K562 (cell line): ENCODE results near the gene MCC. TPM values are rescaled to one million over a fixed set of nuclear protein-coding genes. Genes with fewer than 3 reads are reported as not detected.

ENCODE experiments used
- ARID4B ChIP-seq: sonication (generic); formaldehyde crosslinking; IDR thresholded peaks from 2 replicates; pipeline ENCODE4 v1.8.0; 2022; ENCODE audit warnings: mild to moderate bottlenecking, missing genetic modification reagents
- BMI1 ChIP-seq: fragments of 150-350 bp; IDR thresholded peaks from 2 replicates; pipeline ENCODE4 v1.6.1; 2014; ENCODE audit warnings: low read length
- HCFC1 ChIP-seq: IDR thresholded peaks from 2 replicates; pipeline ENCODE4 v1.6.1; 2012; ENCODE audit warnings: low read depth, low read length, improper control_type of control experiment
- NCOA1 ChIP-seq: fragments of 450-650 bp; IDR thresholded peaks from 2 replicates; pipeline ENCODE4 v1.6.1; 2016; ENCODE audit warnings: low read depth
- PHF20 ChIP-seq: fragments of 450-650 bp; IDR thresholded peaks from 2 replicates; pipeline ENCODE4 v1.6.1; 2018; ENCODE audit not compliant: partially characterized antibody
- REST ChIP-seq, 2 experiments: fragments of 450-650 bp; formaldehyde crosslinking in 1 of 2; IDR thresholded peaks; 2 replicates each; pipeline versions ENCODE4 v1.4.0 to v1.6.1; 2014 to 2020; ENCODE audit warnings: mild to moderate bottlenecking in 2 of 2, borderline replicate concordance in 1 of 2, low read depth in 1 of 2
- SIN3A ChIP-seq, 2 experiments: fragments of 150-350 bp in 1 of 2; IDR thresholded peaks; 2 replicates each; pipeline ENCODE4 v1.6.1; 2011 to 2016; ENCODE audit warnings: borderline replicate concordance in 2 of 2, low read depth in 2 of 2, low read length in 2 of 2, mild to moderate bottlenecking in 2 of 2, moderate library complexity in 2 of 2; ENCODE audit not compliant: control insufficient read depth in 1 of 2
- SMAD2 ChIP-seq: fragments of 150-350 bp; IDR thresholded peaks from 2 replicates; pipeline ENCODE4 v1.6.1; 2014; ENCODE audit warnings: low read depth, mild to moderate bottlenecking, low read length
- TAF7 ChIP-seq: fragments of 450-650 bp; IDR thresholded peaks from 2 replicates; pipeline ENCODE4 v1.6.1; 2016; ENCODE audit warnings: missing genetic modification characterization, missing compliant biosample characterization
- ZBED1 ChIP-seq: IDR thresholded peaks from 2 replicates; pipeline ENCODE4 v1.6.1; 2014
- ZNF507 ChIP-seq: conservative IDR thresholded peaks from 2 replicates; pipeline ENCODE4 v1.6.1; 2017; ENCODE audit warnings: missing genetic modification characterization, missing compliant biosample characterization
- polyA plus RNA-seq, 8 experiments: library from polyadenylated mRNA; depleted of rRNA in 4 of 8; stranded (reverse) in 5 of 8; unstranded in 3 of 8; fragments of >200 nt; fragmentation: Nextera tagmentation in 2 of 8; fragmentation: Illumina TruSeq in 1 of 8; extraction: Ambion mirVana in 2 of 8; extraction: Trizol in 1 of 8; gene quantifications; 2 replicates each; pipeline versions ENCODE4 v1.2.1 to v1.2.3, GENCODE V29; 2011 to 2014; ENCODE audit warnings: inconsistent platforms in 1 of 8, missing spikeins in 1 of 8
- total RNA-seq, 7 experiments: library from RNA; depleted of rRNA in 6 of 7; stranded (reverse); fragments of >200 nt in 6 of 7; fragmentation: Illumina TruSeq in 2 of 7; extraction: Trizol in 2 of 7; gene quantifications; 2 replicates each; pipeline versions ENCODE4 v1.2.1 to v1.2.3, GENCODE V29; 2011 to 2021; ENCODE audit warnings: low replicate concordance in 1 of 7
- TF ChIP-seq, protein P1 (sequence below): sonication (generic); formaldehyde crosslinking; IDR thresholded peaks from 2 replicates; pipeline ENCODE4 v1.8.0; 2022; ENCODE audit warnings: missing genetic modification reagents, mild to moderate bottlenecking, borderline replicate concordance

The MCC gene
- total and polyA plus RNA-seq, 9 of the 15 experiments (the other 6 are each of a cell fraction or from before 2014, with no cell fraction given) = 0.04 to 0.24 (median 0.06) TPM; not detected in 1

- TF ChIP-seq SIN3A (IDR thresholded peaks at IDR 0.05; ENCODE audit: borderline replicate concordance in 2 of 2, control insufficient read depth in 1 of 2, low read depth in 2 of 2, low read length in 2 of 2) = peak in 1 of 2 experiments; percentile 37; a peak in 1 of 4 replicates
- TF ChIP-seq SMAD2 = no peak
- TF ChIP-seq ARID4B (CRISPR knock-in tag) = peak; percentile 80
- TF ChIP-seq NCOA1 = peak; percentile 52; the same call in 1 of the 2 replicates
- TF ChIP-seq ZBED1 = no peak
- 0 out of 2 replicates have a peak, but pooled peaks have one; percentile 30 for TF ChIP-seq REST (IDR thresholded peaks at IDR 0.05; ENCODE audit: borderline replicate concordance)
- TF ChIP-seq REST (CRISPR knock-in tag; IDR thresholded peaks at IDR 0.05; ENCODE audit: low read depth) = no peak
- TF ChIP-seq PHF20 = peak; percentile 85
- TF ChIP-seq, protein P1, sequence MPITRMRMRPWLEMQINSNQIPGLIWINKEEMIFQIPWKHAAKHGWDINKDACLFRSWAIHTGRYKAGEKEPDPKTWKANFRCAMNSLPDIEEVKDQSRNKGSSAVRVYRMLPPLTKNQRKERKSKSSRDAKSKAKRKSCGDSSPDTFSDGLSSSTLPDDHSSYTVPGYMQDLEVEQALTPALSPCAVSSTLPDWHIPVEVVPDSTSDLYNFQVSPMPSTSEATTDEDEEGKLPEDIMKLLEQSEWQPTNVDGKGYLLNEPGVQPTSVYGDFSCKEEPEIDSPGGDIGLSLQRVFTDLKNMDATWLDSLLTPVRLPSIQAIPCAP = no peak
- TF ChIP-seq BMI1 = no peak
- TF ChIP-seq ZNF507 (tag) = no peak
- TF ChIP-seq TAF7 (tag) = peak; percentile 87
- TF ChIP-seq HCFC1 = peak; percentile 50; the same call in 1 of the 2 replicates
Observed at GRCh38 chr5:113513384-113514288, 25.4 kb upstream of the MCC start, which contains the start of gene YTHDC2 (continued).
